Activated CD8-positive, alpha-beta memory T cell treated with anti-CD3 and anti-CD28 coated beads for 48 hours (primary cell): ENCODE data around the gene LRRFIP2.

ENCODE experiments used
- DNase-seq, 3 experiments: peaks; one replicate each; pipeline ENCODE4 v3.0.0-alpha.2; 2020; ENCODE audit warnings: low read depth in 2 of 3, low spot score in 2 of 3

Gene LRRFIP2

GRCh38 chr3:37029111-37029510, 145.3 kb downstream of the LRRFIP2 start:
- DNase-seq, result no peak

GRCh38 chr3:37028329-37028728, 146.1 kb downstream of the LRRFIP2 start:
- DNase-seq, result no peak

- no peak for DNase-seq
These were observed 147.5 kb downstream of the LRRFIP2 start for GRCh38 chr3:37026851-37027250.

- no peak for DNase-seq
These were observed 148.6 kb downstream of the LRRFIP2 start for GRCh38 chr3:37025561-37026335.

- no peak for DNase-seq
These were observed 149.5 kb downstream of the LRRFIP2 start for GRCh38 chr3:37024820-37025405.

GRCh38 chr3:37024092-37024491, 150.3 kb downstream of the LRRFIP2 start:
- DNase-seq, result no peak

- DNase-seq, result no peak
These were observed 156.7 kb downstream of the LRRFIP2 start for GRCh38 chr3:37017683-37018082.

GRCh38 chr3:37016903-37017302, 157.5 kb downstream of the LRRFIP2 start:
- DNase-seq, result no peak

GRCh38 chr3:37015642-37016041, 158.7 kb downstream of the LRRFIP2 start:
- no peak for DNase-seq

GRCh38 chr3:37014620-37015019, 159.8 kb downstream of the LRRFIP2 start:
- DNase-seq, result no peak
